GM13977 (cell line): ENCODE data around the gene PFAS.
A peak's percentile ranks its signal among the peaks of the same experiment; 100 is the strongest.

Source experiments
- DNase-seq: peaks from one replicate; pipeline ENCODE4 v3.0.0; 2012; ENCODE audit warnings: low spot score
- in situ Hi-C: fragments of 300-500 bp; cut with MboI; formaldehyde crosslinking; loops from one replicate; pipeline ENCODE4 v1.12.0; 2022; ENCODE audit warnings: low sequenced_read_pairs, low pct_unique_long_range_greater_than_20kb, mixed read lengths, inconsistent platforms; ENCODE audit not compliant: unreplicated experiment
- TF ChIP-seq, protein P1 (sequence below): IDR thresholded peaks from 2 replicates; pipeline ENCODE4 v1.5.1; 2012; ENCODE audit warnings: mild to moderate bottlenecking, control low read depth; ENCODE audit not compliant: insufficient read depth; ENCODE audit errors: extremely low read depth, missing control alignments

The PFAS gene

GRCh38 chr17:8290043-8290442 is 41.0 kb downstream of the PFAS start:
- in situ Hi-C loops: no loop called here

DNA sequence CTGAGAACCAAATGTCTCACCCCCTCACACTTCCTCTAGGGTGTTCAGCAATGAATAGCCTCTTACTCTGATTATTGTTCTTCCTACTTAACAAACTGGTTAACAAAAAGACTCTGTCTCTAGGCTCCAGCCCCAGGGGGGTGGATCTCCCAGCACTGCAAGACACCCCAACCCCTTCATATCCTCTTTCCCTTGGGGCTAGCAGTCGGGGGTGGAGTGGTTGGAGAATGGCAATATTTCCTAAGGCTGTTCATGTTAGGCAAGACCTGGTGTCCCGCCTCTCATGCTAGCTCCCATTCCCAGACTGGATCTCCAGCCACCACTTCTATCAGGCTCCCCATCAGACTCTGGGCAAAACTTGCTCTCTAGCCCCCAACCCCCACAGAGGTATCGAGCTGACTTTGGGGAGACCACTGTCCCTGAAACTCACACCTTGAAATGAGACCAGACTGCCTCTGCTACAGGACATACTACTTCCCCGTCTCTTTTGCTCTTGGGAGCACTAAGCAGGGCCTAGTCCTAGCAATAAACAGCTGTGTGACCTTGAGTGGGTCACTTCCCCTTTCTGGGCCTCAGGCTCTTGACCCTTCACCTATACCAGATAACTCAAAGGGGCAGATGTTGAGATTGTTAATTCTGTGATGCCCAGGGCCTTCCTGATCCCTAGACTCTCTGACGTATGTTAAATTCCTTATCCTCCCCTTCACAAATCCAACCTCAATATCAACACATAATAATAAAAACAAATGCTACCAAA is 43.7 kb downstream of the PFAS start:
- no peak for DNase-seq
- in situ Hi-C loops: no loop called here
- TF ChIP-seq, protein P1, sequence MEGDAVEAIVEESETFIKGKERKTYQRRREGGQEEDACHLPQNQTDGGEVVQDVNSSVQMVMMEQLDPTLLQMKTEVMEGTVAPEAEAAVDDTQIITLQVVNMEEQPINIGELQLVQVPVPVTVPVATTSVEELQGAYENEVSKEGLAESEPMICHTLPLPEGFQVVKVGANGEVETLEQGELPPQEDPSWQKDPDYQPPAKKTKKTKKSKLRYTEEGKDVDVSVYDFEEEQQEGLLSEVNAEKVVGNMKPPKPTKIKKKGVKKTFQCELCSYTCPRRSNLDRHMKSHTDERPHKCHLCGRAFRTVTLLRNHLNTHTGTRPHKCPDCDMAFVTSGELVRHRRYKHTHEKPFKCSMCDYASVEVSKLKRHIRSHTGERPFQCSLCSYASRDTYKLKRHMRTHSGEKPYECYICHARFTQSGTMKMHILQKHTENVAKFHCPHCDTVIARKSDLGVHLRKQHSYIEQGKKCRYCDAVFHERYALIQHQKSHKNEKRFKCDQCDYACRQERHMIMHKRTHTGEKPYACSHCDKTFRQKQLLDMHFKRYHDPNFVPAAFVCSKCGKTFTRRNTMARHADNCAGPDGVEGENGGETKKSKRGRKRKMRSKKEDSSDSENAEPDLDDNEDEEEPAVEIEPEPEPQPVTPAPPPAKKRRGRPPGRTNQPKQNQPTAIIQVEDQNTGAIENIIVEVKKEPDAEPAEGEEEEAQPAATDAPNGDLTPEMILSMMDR: no peak

More at GRCh38 chr17:8290043-8290442, 41.0 kb downstream of the PFAS start:
- TF ChIP-seq, protein P1: no peak
- no peak for DNase-seq

DNA sequence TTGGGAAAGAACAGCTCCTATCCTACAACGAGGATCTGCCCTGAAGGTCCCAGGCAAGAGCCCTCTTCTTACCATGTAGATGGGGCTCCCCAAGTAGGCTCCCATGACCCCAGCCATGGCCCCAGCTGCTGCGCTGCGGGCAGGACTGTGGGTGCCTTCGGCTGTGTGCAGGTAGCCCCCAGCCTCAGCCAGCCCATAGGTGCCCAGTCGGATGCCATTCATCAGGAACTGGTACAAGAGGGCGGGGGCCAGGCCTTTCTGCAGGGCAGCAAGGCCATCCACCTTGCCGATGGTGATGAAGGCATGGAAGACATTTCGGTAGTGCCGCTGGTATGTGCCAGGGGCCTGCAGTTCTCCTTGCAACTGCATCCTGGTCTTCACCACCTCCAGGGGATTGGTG is 45.3 kb downstream of the PFAS start:
- no peak for DNase-seq
- in situ Hi-C loops: no loop called here
- TF ChIP-seq, protein P1: no peak

- TF ChIP-seq, protein P1: no peak
- in situ Hi-C loops: no loop called here
- no peak for DNase-seq
Measured at GRCh38 chr17:8294814-8295316, 45.8 kb downstream of the PFAS start.

DNA sequence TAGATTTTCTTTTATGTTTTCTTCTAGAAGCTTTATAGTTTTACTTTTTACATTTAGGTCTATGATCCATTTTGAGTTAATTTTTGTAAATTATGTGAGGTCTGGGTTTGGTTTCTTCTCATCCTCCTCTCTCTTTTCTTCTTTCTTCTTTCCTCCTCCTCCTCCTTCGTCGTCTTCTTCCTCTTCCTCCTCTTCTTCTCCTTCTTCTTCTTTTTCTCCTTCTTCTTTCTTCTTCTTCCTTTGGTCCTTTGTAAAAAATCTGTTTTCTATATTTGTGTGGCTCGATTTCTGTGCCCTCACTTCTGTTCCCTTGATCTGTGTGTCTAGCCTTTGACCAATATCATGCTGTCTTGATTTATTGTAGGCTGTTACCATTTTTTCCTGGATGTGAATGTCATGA is 51.1 kb downstream of the PFAS start:
- DNase-seq: no peak
- TF ChIP-seq, protein P1: no peak
- in situ Hi-C loops: no loop called here

DNA sequence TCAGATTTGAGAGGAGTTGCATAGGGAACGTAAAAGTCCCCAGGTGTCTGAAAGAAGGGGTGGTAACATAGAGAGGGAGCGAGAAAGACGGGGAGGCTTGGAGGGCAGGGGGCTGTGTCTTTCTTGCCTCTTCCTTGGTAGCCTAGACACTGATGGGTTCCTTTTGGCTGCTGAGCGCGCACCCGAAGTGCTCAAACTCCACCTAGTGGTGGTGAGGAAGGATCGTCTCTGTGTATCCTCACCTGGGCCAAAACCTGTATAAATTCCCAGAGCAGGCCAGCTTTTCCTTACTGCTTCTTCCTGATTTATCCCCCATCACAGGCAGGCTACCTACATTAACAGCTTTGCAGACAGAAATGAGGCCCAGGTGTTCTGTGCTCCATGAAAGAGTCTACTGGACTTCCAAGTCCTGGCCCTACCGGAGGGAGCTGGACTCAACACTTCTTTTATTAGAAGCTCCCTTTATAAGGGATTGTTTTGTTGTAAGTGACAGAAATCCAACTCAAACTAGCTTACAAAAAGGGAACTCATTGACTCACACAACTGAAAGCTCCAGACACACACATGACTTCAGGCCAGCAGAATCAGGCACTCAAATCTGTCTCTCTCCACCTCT is 51.6 kb downstream of the PFAS start:
- peak; percentile 85 for DNase-seq
- TF ChIP-seq, protein P1: peak; percentile 92
- in situ Hi-C loops: no loop called here
